ENCODE results near the gene TXLNG. TPM values are rescaled to one million over a fixed set of nuclear protein-coding genes. Genes with fewer than 3 reads are reported as not detected.

TXLNG gene
- total and polyA plus RNA-seq, 2 of the 13 experiments (the other 11 are each of a cell fraction or from before 2014, with no cell fraction given), result 13.1 to 15.5 TPM

DNA sequence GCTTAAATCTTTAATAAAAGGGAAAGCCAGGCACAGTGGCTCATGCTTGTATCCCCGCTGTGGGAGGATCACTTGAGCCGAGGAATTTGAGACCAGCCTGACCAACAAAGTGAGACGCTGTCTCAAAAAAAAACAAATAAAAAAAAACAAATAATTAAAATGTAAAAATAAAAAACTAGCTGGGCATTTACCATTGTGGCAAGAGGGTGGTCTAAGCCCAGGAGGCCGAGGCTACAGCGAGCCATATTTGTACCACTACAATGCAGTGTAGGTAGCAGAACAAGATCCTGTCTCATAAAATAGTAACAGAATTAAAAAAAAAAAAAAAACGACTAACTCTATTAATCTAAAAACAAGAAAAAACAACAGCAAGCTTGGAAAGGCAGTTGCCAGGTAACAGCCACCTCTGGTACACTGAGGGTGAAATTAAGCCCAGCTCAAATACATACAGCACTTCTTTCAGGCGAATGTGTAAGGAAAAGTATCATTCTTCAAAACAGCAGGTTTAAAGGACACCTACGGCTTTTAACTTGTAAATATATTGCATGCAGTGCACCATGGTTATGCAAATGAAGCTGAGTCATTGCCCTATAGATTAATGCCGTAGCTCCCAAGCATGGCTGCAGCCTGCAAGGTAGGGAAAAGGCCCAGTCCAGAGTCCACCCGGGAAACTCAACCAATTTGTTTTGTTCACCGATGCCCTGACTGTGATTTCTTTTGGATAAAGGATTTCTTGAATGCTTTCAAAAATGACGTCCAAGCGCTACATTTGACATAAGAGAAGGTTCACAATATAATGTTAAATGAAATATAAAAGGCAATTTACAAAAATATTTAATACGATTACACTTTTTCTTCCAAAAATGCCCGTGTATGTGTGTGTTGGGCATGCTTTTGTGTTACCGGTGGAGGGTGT is 14.5 kb upstream of the TXLNG start (continued):
- TF ChIP-seq, protein P1, sequence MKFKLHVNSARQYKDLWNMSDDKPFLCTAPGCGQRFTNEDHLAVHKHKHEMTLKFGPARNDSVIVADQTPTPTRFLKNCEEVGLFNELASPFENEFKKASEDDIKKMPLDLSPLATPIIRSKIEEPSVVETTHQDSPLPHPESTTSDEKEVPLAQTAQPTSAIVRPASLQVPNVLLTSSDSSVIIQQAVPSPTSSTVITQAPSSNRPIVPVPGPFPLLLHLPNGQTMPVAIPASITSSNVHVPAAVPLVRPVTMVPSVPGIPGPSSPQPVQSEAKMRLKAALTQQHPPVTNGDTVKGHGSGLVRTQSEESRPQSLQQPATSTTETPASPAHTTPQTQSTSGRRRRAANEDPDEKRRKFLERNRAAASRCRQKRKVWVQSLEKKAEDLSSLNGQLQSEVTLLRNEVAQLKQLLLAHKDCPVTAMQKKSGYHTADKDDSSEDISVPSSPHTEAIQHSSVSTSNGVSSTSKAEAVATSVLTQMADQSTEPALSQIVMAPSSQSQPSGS (CRISPR knock-in tag; IDR thresholded peaks at IDR 0.05), result no peak
- no peak for TF ChIP-seq ZSCAN21 (CRISPR knock-in tag; IDR thresholded peaks at IDR 0.05; ENCODE audit: borderline replicate concordance)
- no peak for TF ChIP-seq TAF15 (IDR thresholded peaks at IDR 0.05; ENCODE audit: low read depth, low read length, poor library complexity, severe bottlenecking)
- TF ChIP-seq SOX5 (CRISPR knock-in tag; IDR thresholded peaks at IDR 0.05; ENCODE audit: borderline replicate concordance), result 0 out of 2 replicates have a peak, but pooled peaks have one; percentile 7
- no peak; the same call in 1 of the 2 replicates for TF ChIP-seq CHD4 (IDR thresholded peaks at IDR 0.05; ENCODE audit: borderline replicate concordance, low read length)
- TF ChIP-seq ZFY (CRISPR knock-in tag; IDR thresholded peaks at IDR 0.05), result peak; percentile 53
- TF ChIP-seq SOX13 (IDR thresholded peaks at IDR 0.05), result peak; percentile 77
- no peak for TF ChIP-seq SOX13 (CRISPR knock-in tag; conservative IDR thresholded peaks at IDR 0.05 in 1 of 2, IDR thresholded peaks at IDR 0.05 in 1 of 2)
- TF ChIP-seq ZEB1 (IDR thresholded peaks at IDR 0.05; ENCODE audit: insufficient replicate concordance, low read depth), result no peak
- TF ChIP-seq RAD51 (IDR thresholded peaks at IDR 0.05; ENCODE audit: borderline replicate concordance), result no peak
- peak; percentile 56; the same call in 1 of the 2 replicates for TF ChIP-seq PPARG (CRISPR knock-in tag; conservative IDR thresholded peaks at IDR 0.05)
- TF ChIP-seq SIN3A (IDR thresholded peaks at IDR 0.05; ENCODE audit: borderline replicate concordance, low read depth, low read length), result 0 out of 2 replicates have a peak, but pooled peaks have one; percentile 35
- TF ChIP-seq ZMAT3 (CRISPR knock-in tag; conservative IDR thresholded peaks at IDR 0.05), result no peak
- peak; percentile 99 for TF ChIP-seq POLR2AphosphoS5 (IDR thresholded peaks at IDR 0.05; ENCODE audit: low read depth, low read length)
- TF ChIP-seq ZNF101 (CRISPR knock-in tag; IDR thresholded peaks at IDR 0.05; ENCODE audit: borderline replicate concordance, low read depth), result no peak
- peak; percentile 37 for TF ChIP-seq PHF8 (CRISPR knock-in tag; IDR thresholded peaks at IDR 0.05)
- no peak for TF ChIP-seq FOXA1 (IDR thresholded peaks at IDR 0.05)
- no peak for TF ChIP-seq FOXA1 (CRISPR knock-in tag; IDR thresholded peaks at IDR 0.05)
- no peak for TF ChIP-seq MATR3 (CRISPR knock-in tag; IDR thresholded peaks at IDR 0.05)
- no peak for TF ChIP-seq ZNF605 (CRISPR knock-in tag; IDR thresholded peaks at IDR 0.05)
- TF ChIP-seq RXRA (CRISPR knock-in tag; IDR thresholded peaks at IDR 0.05), result no peak
- TF ChIP-seq DR1 (CRISPR knock-in tag; IDR thresholded peaks at IDR 0.05), result peak; percentile 32; the same call in 1 of the 2 replicates
- no peak for TF ChIP-seq HES4 (CRISPR knock-in tag; IDR thresholded peaks at IDR 0.05; ENCODE audit: borderline replicate concordance)
- TF ChIP-seq REPIN1 (CRISPR knock-in tag; IDR thresholded peaks at IDR 0.05; ENCODE audit: borderline replicate concordance, low read depth), result no peak
- no peak for TF ChIP-seq DNMT1 (CRISPR knock-in tag; IDR thresholded peaks at IDR 0.05)
- TF ChIP-seq POLR2G (IDR thresholded peaks at IDR 0.05; ENCODE audit: low read depth, low read length), result peak; percentile 99
- no peak for TF ChIP-seq ZNF138 (CRISPR knock-in tag; IDR thresholded peaks at IDR 0.05; ENCODE audit: low read depth)
- no peak for TF ChIP-seq CCAR2 (optimal IDR thresholded peaks at IDR 0.05; ENCODE audit: low read depth, low read length)
- no peak for TF ChIP-seq KLF6 (CRISPR knock-in tag; IDR thresholded peaks at IDR 0.05)
- peak; percentile 41; the same call in 1 of the 2 replicates for TF ChIP-seq NCOA2 (CRISPR knock-in tag; IDR thresholded peaks at IDR 0.05)
- no peak for TF ChIP-seq MBNL3 (CRISPR knock-in tag; conservative IDR thresholded peaks at IDR 0.05)
- TF ChIP-seq CAMTA2 (CRISPR knock-in tag; IDR thresholded peaks at IDR 0.05; ENCODE audit: borderline replicate concordance), result no peak
- no peak for TF ChIP-seq ATF1 (CRISPR knock-in tag; IDR thresholded peaks at IDR 0.05)
